Measurements from ENCODE around the gene TNFRSF1B. TPM values are rescaled to one million over a fixed set of nuclear protein-coding genes. Genes with fewer than 3 reads are reported as not detected.

The TNFRSF1B gene
- total and polyA plus RNA-seq, 2 experiments from 2014 or later = 0.91 to 4.1 TPM

DNA sequence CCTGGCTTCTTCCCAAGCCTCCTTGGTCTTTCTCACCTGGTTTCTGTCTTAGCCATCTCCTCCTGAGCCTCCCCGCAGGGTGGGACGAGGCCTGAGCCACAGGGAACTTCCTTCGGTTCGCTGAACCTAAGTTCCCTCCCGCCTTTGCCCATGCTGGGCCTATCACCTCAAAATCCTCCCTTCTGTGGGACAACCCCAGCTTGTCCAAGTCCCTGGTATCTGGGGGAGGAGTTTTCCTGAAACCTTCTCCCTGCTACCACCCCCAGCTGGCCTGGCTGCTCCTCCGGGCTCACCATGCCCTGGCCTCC is 35.4 kb downstream of the TNFRSF1B start:
- peaks cover 20% of the 10 kb centered on the region for H3K4me1 ChIP-seq (ENCODE audit: insufficient read depth)
- no peaks in the 10 kb centered on the region for H3K36me3 ChIP-seq (ENCODE audit: insufficient read depth)
- TF ChIP-seq ZNF114 (CRISPR knock-in tag; IDR thresholded peaks at IDR 0.05) (no peak), NANOG (IDR thresholded peaks at IDR 0.05; ENCODE audit: borderline replicate concordance) (no peak), ZNF331 (CRISPR knock-in tag; IDR thresholded peaks at IDR 0.05; ENCODE audit: low read depth) (no peak), CTCF (conservative IDR thresholded peaks at IDR 0.05; ENCODE audit: low read depth in 2 of 2) (no peak), JUNB (IDR thresholded peaks at IDR 0.05; ENCODE audit: unreplicated experiment) (no peak)
- TF ChIP-seq, protein P1, sequence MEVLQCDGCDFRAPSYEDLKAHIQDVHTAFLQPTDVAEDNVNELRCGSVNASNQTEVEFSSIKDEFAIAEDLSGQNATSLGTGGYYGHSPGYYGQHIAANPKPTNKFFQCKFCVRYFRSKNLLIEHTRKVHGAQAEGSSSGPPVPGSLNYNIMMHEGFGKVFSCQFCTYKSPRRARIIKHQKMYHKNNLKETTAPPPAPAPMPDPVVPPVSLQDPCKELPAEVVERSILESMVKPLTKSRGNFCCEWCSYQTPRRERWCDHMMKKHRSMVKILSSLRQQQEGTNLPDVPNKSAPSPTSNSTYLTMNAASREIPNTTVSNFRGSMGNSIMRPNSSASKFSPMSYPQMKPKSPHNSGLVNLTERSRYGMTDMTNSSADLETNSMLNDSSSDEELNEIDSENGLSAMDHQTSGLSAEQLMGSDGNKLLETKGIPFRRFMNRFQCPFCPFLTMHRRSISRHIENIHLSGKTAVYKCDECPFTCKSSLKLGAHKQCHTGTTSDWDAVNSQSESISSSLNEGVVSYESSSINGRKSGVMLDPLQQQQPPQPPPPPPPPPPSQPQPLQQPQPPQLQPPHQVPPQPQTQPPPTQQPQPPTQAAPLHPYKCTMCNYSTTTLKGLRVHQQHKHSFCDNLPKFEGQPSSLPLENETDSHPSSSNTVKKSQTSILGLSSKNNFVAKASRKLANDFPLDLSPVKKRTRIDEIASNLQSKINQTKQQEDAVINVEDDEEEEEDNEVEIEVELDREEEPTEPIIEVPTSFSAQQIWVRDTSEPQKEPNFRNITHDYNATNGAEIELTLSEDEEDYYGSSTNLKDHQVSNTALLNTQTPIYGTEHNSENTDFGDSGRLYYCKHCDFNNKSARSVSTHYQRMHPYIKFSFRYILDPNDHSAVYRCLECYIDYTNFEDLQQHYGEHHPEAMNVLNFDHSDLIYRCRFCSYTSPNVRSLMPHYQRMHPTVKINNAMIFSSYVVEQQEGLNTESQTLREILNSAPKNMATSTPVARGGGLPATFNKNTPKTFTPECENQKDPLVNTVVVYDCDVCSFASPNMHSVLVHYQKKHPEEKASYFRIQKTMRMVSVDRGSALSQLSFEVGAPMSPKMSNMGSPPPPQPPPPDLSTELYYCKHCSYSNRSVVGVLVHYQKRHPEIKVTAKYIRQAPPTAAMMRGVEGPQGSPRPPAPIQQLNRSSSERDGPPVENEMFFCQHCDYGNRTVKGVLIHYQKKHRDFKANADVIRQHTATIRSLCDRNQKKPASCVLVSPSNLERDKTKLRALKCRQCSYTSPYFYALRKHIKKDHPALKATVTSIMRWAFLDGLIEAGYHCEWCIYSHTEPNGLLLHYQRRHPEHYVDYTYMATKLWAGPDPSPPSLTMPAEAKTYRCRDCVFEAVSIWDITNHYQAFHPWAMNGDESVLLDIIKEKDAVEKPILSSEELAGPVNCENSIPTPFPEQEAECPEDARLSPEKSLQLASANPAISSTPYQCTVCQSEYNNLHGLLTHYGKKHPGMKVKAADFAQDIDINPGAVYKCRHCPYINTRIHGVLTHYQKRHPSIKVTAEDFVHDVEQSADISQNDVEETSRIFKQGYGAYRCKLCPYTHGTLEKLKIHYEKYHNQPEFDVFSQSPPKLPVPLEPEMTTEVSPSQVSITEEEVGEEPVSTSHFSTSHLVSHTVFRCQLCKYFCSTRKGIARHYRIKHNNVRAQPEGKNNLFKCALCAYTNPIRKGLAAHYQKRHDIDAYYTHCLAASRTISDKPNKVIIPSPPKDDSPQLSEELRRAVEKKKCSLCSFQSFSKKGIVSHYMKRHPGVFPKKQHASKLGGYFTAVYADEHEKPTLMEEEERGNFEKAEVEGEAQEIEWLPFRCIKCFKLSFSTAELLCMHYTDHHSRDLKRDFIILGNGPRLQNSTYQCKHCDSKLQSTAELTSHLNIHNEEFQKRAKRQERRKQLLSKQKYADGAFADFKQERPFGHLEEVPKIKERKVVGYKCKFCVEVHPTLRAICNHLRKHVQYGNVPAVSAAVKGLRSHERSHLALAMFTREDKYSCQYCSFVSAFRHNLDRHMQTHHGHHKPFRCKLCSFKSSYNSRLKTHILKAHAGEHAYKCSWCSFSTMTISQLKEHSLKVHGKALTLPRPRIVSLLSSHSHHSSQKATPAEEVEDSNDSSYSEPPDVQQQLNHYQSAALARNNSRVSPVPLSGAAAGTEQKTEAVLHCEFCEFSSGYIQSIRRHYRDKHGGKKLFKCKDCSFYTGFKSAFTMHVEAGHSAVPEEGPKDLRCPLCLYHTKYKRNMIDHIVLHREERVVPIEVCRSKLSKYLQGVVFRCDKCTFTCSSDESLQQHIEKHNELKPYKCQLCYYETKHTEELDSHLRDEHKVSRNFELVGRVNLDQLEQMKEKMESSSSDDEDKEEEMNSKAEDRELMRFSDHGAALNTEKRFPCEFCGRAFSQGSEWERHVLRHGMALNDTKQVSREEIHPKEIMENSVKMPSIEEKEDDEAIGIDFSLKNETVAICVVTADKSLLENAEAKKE (CRISPR knock-in tag; IDR thresholded peaks at IDR 0.05) = no peak
- TF ChIP-seq, protein P2, sequence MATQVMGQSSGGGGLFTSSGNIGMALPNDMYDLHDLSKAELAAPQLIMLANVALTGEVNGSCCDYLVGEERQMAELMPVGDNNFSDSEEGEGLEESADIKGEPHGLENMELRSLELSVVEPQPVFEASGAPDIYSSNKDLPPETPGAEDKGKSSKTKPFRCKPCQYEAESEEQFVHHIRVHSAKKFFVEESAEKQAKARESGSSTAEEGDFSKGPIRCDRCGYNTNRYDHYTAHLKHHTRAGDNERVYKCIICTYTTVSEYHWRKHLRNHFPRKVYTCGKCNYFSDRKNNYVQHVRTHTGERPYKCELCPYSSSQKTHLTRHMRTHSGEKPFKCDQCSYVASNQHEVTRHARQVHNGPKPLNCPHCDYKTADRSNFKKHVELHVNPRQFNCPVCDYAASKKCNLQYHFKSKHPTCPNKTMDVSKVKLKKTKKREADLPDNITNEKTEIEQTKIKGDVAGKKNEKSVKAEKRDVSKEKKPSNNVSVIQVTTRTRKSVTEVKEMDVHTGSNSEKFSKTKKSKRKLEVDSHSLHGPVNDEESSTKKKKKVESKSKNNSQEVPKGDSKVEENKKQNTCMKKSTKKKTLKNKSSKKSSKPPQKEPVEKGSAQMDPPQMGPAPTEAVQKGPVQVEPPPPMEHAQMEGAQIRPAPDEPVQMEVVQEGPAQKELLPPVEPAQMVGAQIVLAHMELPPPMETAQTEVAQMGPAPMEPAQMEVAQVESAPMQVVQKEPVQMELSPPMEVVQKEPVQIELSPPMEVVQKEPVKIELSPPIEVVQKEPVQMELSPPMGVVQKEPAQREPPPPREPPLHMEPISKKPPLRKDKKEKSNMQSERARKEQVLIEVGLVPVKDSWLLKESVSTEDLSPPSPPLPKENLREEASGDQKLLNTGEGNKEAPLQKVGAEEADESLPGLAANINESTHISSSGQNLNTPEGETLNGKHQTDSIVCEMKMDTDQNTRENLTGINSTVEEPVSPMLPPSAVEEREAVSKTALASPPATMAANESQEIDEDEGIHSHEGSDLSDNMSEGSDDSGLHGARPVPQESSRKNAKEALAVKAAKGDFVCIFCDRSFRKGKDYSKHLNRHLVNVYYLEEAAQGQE (IDR thresholded peaks at IDR 0.05; ENCODE audit: unreplicated experiment) = no peak
- no peaks in the 10 kb centered on the region for H3K9me3 Mint-ChIP-seq
- H3K27ac ChIP-seq (ENCODE audit: low read depth) = no peak overlapping the region
- H3K27me3 Mint-ChIP-seq (ENCODE audit: insufficient read depth, low read depth, poor library complexity) = peaks cover 2% of the 10 kb centered on the region
- no peak overlapping the region; the same call in 1 of the 2 replicates for H2AFZ ChIP-seq
- ATAC-seq = peak; percentile 12
- H3F3A ChIP-seq (replicated peaks; ENCODE audit: low read depth) = no peaks in the 10 kb centered on the region
- no peaks in the 10 kb centered on the region for H3K9me2 ChIP-seq (ENCODE audit: insufficient read depth)
- no peaks in the 10 kb centered on the region for H3K27me3 ChIP-seq (ENCODE audit: insufficient read depth)
- peak; percentile 24 for DNase-seq (ENCODE audit: low spot score)
- H3K4me1 Mint-ChIP-seq = peaks cover 25% of the 10 kb centered on the region
- no peak overlapping the region for H3K4me3 Mint-ChIP-seq
- H3K36me3 Mint-ChIP-seq (ENCODE audit: low read depth) = no peaks in the 10 kb centered on the region
- H3K4me3 ChIP-seq = no peak overlapping the region
- H3K4me2 ChIP-seq = no peak overlapping the region
- H4K20me1 ChIP-seq (replicated peaks; ENCODE audit: insufficient read depth) = no peaks in the 10 kb centered on the region
- no peak overlapping the region for H3K27ac Mint-ChIP-seq
- H3K79me2 ChIP-seq (replicated peaks; ENCODE audit: insufficient read depth) = no peaks in the 10 kb centered on the region

All from GM23338 (cell line).